Mesendoderm (in vitro differentiated cells): Measurements from ENCODE around the gene SNX25.
A peak's percentile ranks its signal among the peaks of the same experiment; 100 is the strongest.
"Not testable (repeated sequence)": the region's sequence is repeated elsewhere in the genome, so short reads cannot be mapped to it uniquely, and the experiment has no call there.

Source experiments
- DNase-seq: peaks from one replicate; pipeline ENCODE4 v3.0.0; 2013
- H2AK5ac ChIP-seq: 2 replicates; pipeline ENCODE4 v1.6.1; 2013; ENCODE audit warnings: low read length, inconsistent platforms
- H2BK120ac ChIP-seq: 2 replicates; pipeline ENCODE4 v1.6.1; 2013; ENCODE audit warnings: low read depth, mild to moderate bottlenecking, low read length, moderate library complexity, mixed read lengths
- H2BK15ac ChIP-seq: replicated peaks from 2 replicates; pipeline ENCODE4 v1.6.1; 2013; ENCODE audit warnings: low read depth, mild to moderate bottlenecking, moderate library complexity
- H2BK5ac ChIP-seq: 2 replicates; pipeline ENCODE4 v1.6.1; 2013; ENCODE audit warnings: low read length, inconsistent platforms
- H3K18ac ChIP-seq: 2 replicates; pipeline ENCODE4 v1.6.1; 2013; ENCODE audit warnings: mild to moderate bottlenecking, low read length, mixed read lengths
- H3K23ac ChIP-seq: one replicate; pipeline ENCODE4 v1.6.1; 2013; ENCODE audit warnings: low read length
- H3K27ac ChIP-seq: 2 replicates; pipeline ENCODE4 v1.5.1; 2013; ENCODE audit warnings: low read depth, mild to moderate bottlenecking, inconsistent platforms, low read length, moderate library complexity
- H3K27me3 ChIP-seq: 2 replicates; pipeline ENCODE4 v1.6.1; 2013; ENCODE audit warnings: low read length, control low read depth, mild to moderate bottlenecking, inconsistent platforms; ENCODE audit not compliant: insufficient read depth, poor library complexity
- H3K36me3 ChIP-seq: 2 replicates; pipeline ENCODE4 v1.6.1; 2013; ENCODE audit warnings: low read length, inconsistent platforms; ENCODE audit not compliant: control insufficient read depth, insufficient read depth
- H3K4ac ChIP-seq: one replicate; pipeline ENCODE4 v1.6.1; 2013; ENCODE audit warnings: low read depth, mild to moderate bottlenecking, low read length, moderate library complexity
- H3K4me1 ChIP-seq: 2 replicates; pipeline ENCODE4 v1.6.1; 2013; ENCODE audit warnings: low read depth, low read length, inconsistent platforms; ENCODE audit not compliant: control insufficient read depth
- H3K4me2 ChIP-seq: 2 replicates; pipeline ENCODE4 v1.6.1; 2013; ENCODE audit warnings: low read length
- H3K4me3 ChIP-seq: 2 replicates; pipeline ENCODE4 v1.5.1; 2013; ENCODE audit warnings: mild to moderate bottlenecking, low read length
- H3K56ac ChIP-seq: one replicate; pipeline ENCODE4 v1.6.1; 2013; ENCODE audit warnings: low read length
- H3K79me1 ChIP-seq: 2 replicates; pipeline ENCODE4 v1.6.1; 2013; ENCODE audit warnings: low read length, inconsistent platforms
- H3K79me2 ChIP-seq: 2 replicates; pipeline ENCODE4 v1.6.1; 2013; ENCODE audit warnings: mild to moderate bottlenecking, low read length; ENCODE audit not compliant: control insufficient read depth, insufficient read depth
- H3K9ac ChIP-seq: 2 replicates; pipeline ENCODE4 v1.6.1; 2013; ENCODE audit warnings: low read length, inconsistent platforms
- H4K5ac ChIP-seq: one replicate; pipeline ENCODE4 v1.6.1; 2013; ENCODE audit warnings: low read length
- H4K8ac ChIP-seq: one replicate; pipeline ENCODE4 v1.6.1; 2013; ENCODE audit warnings: low read depth, mild to moderate bottlenecking, control low read depth, low read length, moderate library complexity
- WGBS: extraction: QIAGEN DNeasy Blood & Tissue Kit; methylation state at CpG from one replicate; pipeline ENCODE4 v1.1.7; 2013; ENCODE audit warnings: low lambda C conversion rate, missing lambda C conversion rate; ENCODE audit not compliant: insufficient coverage; ENCODE audit errors: extremely low coverage; 5-methylcytosine and 5-hydroxymethylcytosine counted together

The SNX25 gene

GRCh38 chr4:185257694-185258093 is 48.3 kb downstream of the SNX25 start:
- Histone ChIP-seq H2BK120ac (no peak overlapping the region), H4K5ac (no peak overlapping the region), H3K79me2 (no peaks in the 10 kb centered on the region), H3K18ac (no peak overlapping the region), H3K36me3 (no peaks in the 10 kb centered on the region), H3K79me1 (peaks cover 2% of the 10 kb centered on the region), H2BK5ac (no peak overlapping the region), H4K8ac (no peak overlapping the region), H3K4me1 (no peaks in the 10 kb centered on the region), H3K23ac (no peak overlapping the region), H3K4ac (no peak overlapping the region), H3K4me2 (no peak overlapping the region), H3K4me3 (no peak overlapping the region), H2BK15ac (no peak overlapping the region), H3K27me3 (no peaks in the 10 kb centered on the region), H3K27ac (no peak overlapping the region), H2AK5ac (no peak overlapping the region), H3K9ac (no peak overlapping the region), H3K56ac (no peak overlapping the region)
- WGBS: no CpG with 5 or more reads among the region's 1 CpG
- no peak for DNase-seq

- H3K23ac ChIP-seq, H3K9ac ChIP-seq, H3K56ac ChIP-seq, H3K27me3 ChIP-seq, H2BK15ac ChIP-seq, H2BK120ac ChIP-seq, H4K5ac ChIP-seq, H3K79me1 ChIP-seq, H2BK5ac ChIP-seq, H3K4me1 ChIP-seq, H4K8ac ChIP-seq, H2AK5ac ChIP-seq, H3K27ac ChIP-seq, H3K36me3 ChIP-seq, H3K4me3 ChIP-seq, H3K4me2 ChIP-seq, H3K18ac ChIP-seq, H3K79me2 ChIP-seq, H3K4ac ChIP-seq, DNase-seq: not testable (repeated sequence)
- WGBS: no CpG with 5 or more reads among the region's 2 CpGs
Measured at GRCh38 chr4:185258741-185259140, 49.3 kb downstream of the SNX25 start.

GRCh38 chr4:185259719-185260118 is 50.3 kb downstream of the SNX25 start:
- H3K79me2 ChIP-seq: no peaks in the 10 kb centered on the region
- H2BK5ac ChIP-seq: no peak overlapping the region
- H4K8ac ChIP-seq: no peak overlapping the region
- no peak overlapping the region for H3K27ac ChIP-seq
- no peak overlapping the region for H3K18ac ChIP-seq
- WGBS: no CpG with 5 or more reads among the region's 8 CpGs
- no peak overlapping the region for H3K9ac ChIP-seq
- H3K4me3 ChIP-seq: no peak overlapping the region
- peak overlapping the region; percentile 16 for H3K4ac ChIP-seq
- no peak overlapping the region for H2AK5ac ChIP-seq
- peaks cover 2% of the 10 kb centered on the region for H3K79me1 ChIP-seq
- no peak overlapping the region for H3K4me2 ChIP-seq
- H4K5ac ChIP-seq: no peak overlapping the region
- DNase-seq: no peak
- H3K23ac ChIP-seq: no peak overlapping the region
- H3K27me3 ChIP-seq: no peaks in the 10 kb centered on the region
- no peaks in the 10 kb centered on the region for H3K4me1 ChIP-seq
- H3K56ac ChIP-seq: no peak overlapping the region
- H2BK120ac ChIP-seq: no peak overlapping the region
- H2BK15ac ChIP-seq: no peak overlapping the region
- H3K36me3 ChIP-seq: no peaks in the 10 kb centered on the region

- Histone ChIP-seq H2BK120ac (no peak overlapping the region), H3K4me1 (no peaks in the 10 kb centered on the region), H3K18ac (no peak overlapping the region), H3K4me2 (no peak overlapping the region), H3K27ac (no peak overlapping the region), H3K27me3 (no peaks in the 10 kb centered on the region), H2BK15ac (no peak overlapping the region), H3K36me3 (no peaks in the 10 kb centered on the region), H3K56ac (no peak overlapping the region), H3K4me3 (no peak overlapping the region), H4K5ac (no peak overlapping the region), H2AK5ac (no peak overlapping the region), H3K9ac (no peak overlapping the region), H3K79me2 (no peaks in the 10 kb centered on the region), H2BK5ac (no peak overlapping the region), H3K4ac (no peak overlapping the region), H4K8ac (no peak overlapping the region), H3K79me1 (peaks cover 2% of the 10 kb centered on the region), H3K23ac (no peak overlapping the region)
- no peak for DNase-seq
- no CpG with 5 or more reads among the region's 4 CpGs for WGBS
Measured at GRCh38 chr4:185261946-185262345, 52.5 kb downstream of the SNX25 start.

GRCh38 chr4:185263419-185263818 is 54.0 kb downstream of the SNX25 start:
- no peak overlapping the region for H2BK15ac ChIP-seq
- H3K27ac ChIP-seq: no peak overlapping the region

GRCh38 chr4:185265942-185266341 is 56.5 kb downstream of the SNX25 start:
- H2BK15ac ChIP-seq: no peak overlapping the region
- no peak overlapping the region for H3K56ac ChIP-seq

More at GRCh38 chr4:185263419-185263818, 54.0 kb downstream of the SNX25 start:
- H3K4ac ChIP-seq: no peak overlapping the region
- no peak overlapping the region for H3K4me3 ChIP-seq
- H3K79me2 ChIP-seq: no peaks in the 10 kb centered on the region
- H3K4me1 ChIP-seq: no peaks in the 10 kb centered on the region
- H3K56ac ChIP-seq: no peak overlapping the region
- H4K8ac ChIP-seq: no peak overlapping the region
- no peak overlapping the region for H2AK5ac ChIP-seq
- no peak for DNase-seq
- no peak overlapping the region for H4K5ac ChIP-seq
- no peak overlapping the region for H2BK5ac ChIP-seq
- H3K18ac ChIP-seq: no peak overlapping the region
- H3K79me1 ChIP-seq: no peaks in the 10 kb centered on the region
- H3K4me2 ChIP-seq: no peak overlapping the region
- WGBS: no CpG with 5 or more reads among the region's 2 CpGs
- no peak overlapping the region for H3K23ac ChIP-seq
- no peak overlapping the region for H2BK120ac ChIP-seq
- H3K27me3 ChIP-seq: no peaks in the 10 kb centered on the region
- H3K36me3 ChIP-seq: no peaks in the 10 kb centered on the region
- no peak overlapping the region for H3K9ac ChIP-seq

More at GRCh38 chr4:185265942-185266341, 56.5 kb downstream of the SNX25 start:
- 100% methylated on average over 1 of the region's 1 CpG for WGBS
- Histone ChIP-seq H3K4me3 (no peak overlapping the region), H3K79me1 (no peaks in the 10 kb centered on the region), H2AK5ac (no peak overlapping the region), H2BK120ac (no peak overlapping the region), H3K4me1 (no peaks in the 10 kb centered on the region), H3K27me3 (no peaks in the 10 kb centered on the region), H3K79me2 (no peaks in the 10 kb centered on the region), H3K23ac (no peak overlapping the region), H3K18ac (no peak overlapping the region), H3K4me2 (no peak overlapping the region), H3K36me3 (no peaks in the 10 kb centered on the region), H3K27ac (no peak overlapping the region), H3K4ac (no peak overlapping the region), H3K9ac (no peak overlapping the region), H4K5ac (no peak overlapping the region), H2BK5ac (no peak overlapping the region), H4K8ac (no peak overlapping the region)
- DNase-seq: peak; percentile 86
